AG04450 (cell line): ENCODE measurements around the gene MCM3AP. TPM values are rescaled to one million over a fixed set of nuclear protein-coding genes. Genes with fewer than 3 reads are reported as not detected.

Experiments
- CTCF ChIA-PET: fragments of 300-600, 350-600 bp; formaldehyde crosslinking; extraction: SDS; loops from one replicate; lab custom pipeline; 2022; ENCODE audit warnings: antibody characterized with exemption, inconsistent platforms; lab: Charles Lee
- POLR2A ChIA-PET: fragments of 350-600 bp; formaldehyde crosslinking; extraction: SDS; loops from one replicate; lab custom pipeline; 2021; ENCODE audit warnings: antibody characterized with exemption, inconsistent platforms; lab: Yijun Ruan, JAX
- DNase-seq: peaks from one replicate; pipeline ENCODE4 v3.0.0-alpha.2; 2011; ENCODE audit warnings: low read depth, low spot score
- H3K27ac ChIP-seq: one replicate; pipeline ENCODE4 v1.5.1; 2012; ENCODE audit warnings: low read depth, low read length, control low read depth
- H3K27me3 ChIP-seq: one replicate; pipeline ENCODE4 v1.6.0; 2012; ENCODE audit warnings: low read length; ENCODE audit not compliant: control insufficient read depth, insufficient read depth
- H3K4me3 ChIP-seq: 2 replicates; pipeline ENCODE4 v1.5.1; 2011; ENCODE audit warnings: mild to moderate bottlenecking, low read depth, low read length, control low read depth
- H3K9me3 ChIP-seq: 2 replicates; pipeline ENCODE4 v1.5.1; 2012; ENCODE audit warnings: low read length; ENCODE audit not compliant: control insufficient read depth, insufficient read depth
- polyA minus RNA-seq: library from RNA; depleted of rRNA, polyadenylated mRNA; stranded (reverse); fragments of >200 nt; gene quantifications from 2 replicates; pipeline ENCODE4 v1.2.3, GENCODE V29; 2011; rRNA and poly(A)+ RNA removed
- polyA plus RNA-seq: library from polyadenylated mRNA; depleted of rRNA; stranded (reverse); fragments of >200 nt; gene quantifications from 2 replicates; pipeline ENCODE4 v1.2.3, GENCODE V29; 2011; rRNA removed
- TF ChIP-seq, protein P1 (sequence below): IDR thresholded peaks from 2 replicates; pipeline ENCODE4 v1.5.1; 2011; ENCODE audit warnings: low read depth, low read length, control low read depth, inconsistent platforms

Gene MCM3AP
- polyA plus RNA-seq (41.5 and 43.7 TPM in 2 replicates), polyA minus RNA-seq (57.6 and 61.1 TPM in 2 replicates)

GRCh38 chr21:46285206-46285661 is at the start of gene MCM3AP:
TSS of gene MCM3AP (minus strand) at chr21:46285611. CDS start at chr21:46285286, 325 bp downstream.
- POLR2A ChIA-PET, result interaction anchor here (0.7 to 1.3 kb wide), 3 partner anchors 16 to 132 kb away, joined by 3 to 6 read pairs (median 5); partner anchors contain the start of gene C21orf58
- peak within 1 kb of the TSS; percentile 78 for H3K4me3 ChIP-seq
- no peaks in the 10 kb centered on the region for H3K27me3 ChIP-seq
- H3K27ac ChIP-seq, result peak within 1 kb of the TSS; percentile 83
- CTCF ChIA-PET, result interaction anchor here (0.6 to 2.0 kb wide), 5 partner anchors 11 to 312 kb away, joined by 3 to 11 read pairs (median 4); no protein-coding TSS in a partner anchor
- DNase-seq, result no peak
- H3K9me3 ChIP-seq, result 0 out of 2 replicates have a peak, but pooled peaks cover 2% of the 10 kb centered on the region
- TF ChIP-seq, protein P1, sequence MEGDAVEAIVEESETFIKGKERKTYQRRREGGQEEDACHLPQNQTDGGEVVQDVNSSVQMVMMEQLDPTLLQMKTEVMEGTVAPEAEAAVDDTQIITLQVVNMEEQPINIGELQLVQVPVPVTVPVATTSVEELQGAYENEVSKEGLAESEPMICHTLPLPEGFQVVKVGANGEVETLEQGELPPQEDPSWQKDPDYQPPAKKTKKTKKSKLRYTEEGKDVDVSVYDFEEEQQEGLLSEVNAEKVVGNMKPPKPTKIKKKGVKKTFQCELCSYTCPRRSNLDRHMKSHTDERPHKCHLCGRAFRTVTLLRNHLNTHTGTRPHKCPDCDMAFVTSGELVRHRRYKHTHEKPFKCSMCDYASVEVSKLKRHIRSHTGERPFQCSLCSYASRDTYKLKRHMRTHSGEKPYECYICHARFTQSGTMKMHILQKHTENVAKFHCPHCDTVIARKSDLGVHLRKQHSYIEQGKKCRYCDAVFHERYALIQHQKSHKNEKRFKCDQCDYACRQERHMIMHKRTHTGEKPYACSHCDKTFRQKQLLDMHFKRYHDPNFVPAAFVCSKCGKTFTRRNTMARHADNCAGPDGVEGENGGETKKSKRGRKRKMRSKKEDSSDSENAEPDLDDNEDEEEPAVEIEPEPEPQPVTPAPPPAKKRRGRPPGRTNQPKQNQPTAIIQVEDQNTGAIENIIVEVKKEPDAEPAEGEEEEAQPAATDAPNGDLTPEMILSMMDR, result no peak

- POLR2A ChIA-PET, result interaction anchor here (1.1 kb wide), 1 partner anchor 9 kb away, joined by 6 read pairs; no protein-coding TSS in a partner anchor
- Histone ChIP-seq H3K27me3 (no peaks in the 10 kb centered on the region), H3K4me3 (no peak overlapping the region), H3K27ac (no peak overlapping the region), H3K9me3 (no peaks in the 10 kb centered on the region)
- DNase-seq, result no peak
- CTCF ChIA-PET, result no interaction called here
- TF ChIP-seq, protein P1, result no peak
These were observed 49.1 kb upstream of the MCM3AP start for GRCh38 chr21:46334351-46335140.

DNA sequence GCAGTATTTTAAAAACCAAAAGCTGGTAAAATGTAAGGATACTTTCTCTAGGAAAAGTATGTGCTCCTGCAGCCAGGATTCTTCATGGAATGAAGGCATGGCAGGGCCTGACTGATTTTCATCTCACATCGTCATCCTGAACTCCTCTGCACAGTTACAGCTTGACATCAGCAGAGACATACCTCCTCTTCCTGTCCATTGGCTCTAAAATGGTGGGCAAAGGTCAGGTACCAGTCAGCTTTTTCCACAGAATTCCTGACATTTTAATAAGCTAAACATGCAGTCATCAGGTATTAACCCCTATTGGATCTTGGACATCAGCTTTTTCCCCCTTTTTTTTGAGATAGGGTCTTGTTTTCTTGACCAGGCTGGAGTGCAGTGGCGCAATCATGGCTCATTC is 44.4 kb upstream of the MCM3AP start:
- POLR2A ChIA-PET, result interaction anchor here (0.6 kb wide), 1 partner anchor 39 kb away, joined by 3 read pairs; no protein-coding TSS in a partner anchor
- H3K27ac ChIP-seq, result no peak overlapping the region
- no peaks in the 10 kb centered on the region for H3K9me3 ChIP-seq
- TF ChIP-seq, protein P1, result no peak
- DNase-seq, result no peak
- CTCF ChIA-PET, result no interaction called here
- no peaks in the 10 kb centered on the region for H3K27me3 ChIP-seq
- H3K4me3 ChIP-seq, result no peak overlapping the region

GRCh38 chr21:46328151-46328550 is 42.7 kb upstream of the MCM3AP start:
- POLR2A ChIA-PET, result no interaction called here
- Histone ChIP-seq H3K9me3 (peaks cover 2% of the 10 kb centered on the region; the same call in 1 of the 2 replicates), H3K27me3 (no peaks in the 10 kb centered on the region), H3K4me3 (no peak overlapping the region), H3K27ac (no peak overlapping the region)
- CTCF ChIA-PET, result no interaction called here
- TF ChIP-seq, protein P1, result no peak
- DNase-seq, result no peak

DNA sequence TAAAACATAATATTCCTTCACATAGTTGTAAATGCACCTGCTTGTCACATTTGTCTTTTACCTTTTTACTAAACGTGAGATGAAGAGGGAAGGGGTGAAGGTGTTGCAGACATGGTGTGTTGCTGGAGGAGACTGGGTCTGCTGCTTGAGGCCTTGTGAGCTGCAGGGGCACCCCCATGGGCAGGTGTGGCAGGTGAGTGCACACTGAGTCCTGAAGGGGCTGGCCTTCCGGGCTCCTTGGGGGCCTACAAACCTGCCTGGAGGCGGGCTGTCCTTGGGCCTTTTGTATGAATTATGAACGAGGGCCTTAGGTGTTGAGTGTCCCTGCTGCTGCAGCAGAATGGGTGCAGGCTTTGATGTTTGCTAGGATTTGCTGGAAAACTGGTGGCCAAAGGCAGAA is 42.3 kb upstream of the MCM3AP start:
- Histone ChIP-seq H3K4me3 (no peak overlapping the region), H3K27ac (no peak overlapping the region), H3K27me3 (no peaks in the 10 kb centered on the region), H3K9me3 (peaks cover 2% of the 10 kb centered on the region; the same call in 1 of the 2 replicates)
- POLR2A ChIA-PET, result no interaction called here
- DNase-seq, result no peak
- CTCF ChIA-PET, result no interaction called here
- TF ChIP-seq, protein P1, result no peak
